C1 segment of cervical spinal cord (tissue), 14 donors: ENCODE results near the gene TOP2A.

Source experiments
- DNase-seq, 14 donors: peaks; one replicate each; lab custom pipeline; 2025; lab: John Stamatoyannopoulos, UW

TOP2A gene

DNA sequence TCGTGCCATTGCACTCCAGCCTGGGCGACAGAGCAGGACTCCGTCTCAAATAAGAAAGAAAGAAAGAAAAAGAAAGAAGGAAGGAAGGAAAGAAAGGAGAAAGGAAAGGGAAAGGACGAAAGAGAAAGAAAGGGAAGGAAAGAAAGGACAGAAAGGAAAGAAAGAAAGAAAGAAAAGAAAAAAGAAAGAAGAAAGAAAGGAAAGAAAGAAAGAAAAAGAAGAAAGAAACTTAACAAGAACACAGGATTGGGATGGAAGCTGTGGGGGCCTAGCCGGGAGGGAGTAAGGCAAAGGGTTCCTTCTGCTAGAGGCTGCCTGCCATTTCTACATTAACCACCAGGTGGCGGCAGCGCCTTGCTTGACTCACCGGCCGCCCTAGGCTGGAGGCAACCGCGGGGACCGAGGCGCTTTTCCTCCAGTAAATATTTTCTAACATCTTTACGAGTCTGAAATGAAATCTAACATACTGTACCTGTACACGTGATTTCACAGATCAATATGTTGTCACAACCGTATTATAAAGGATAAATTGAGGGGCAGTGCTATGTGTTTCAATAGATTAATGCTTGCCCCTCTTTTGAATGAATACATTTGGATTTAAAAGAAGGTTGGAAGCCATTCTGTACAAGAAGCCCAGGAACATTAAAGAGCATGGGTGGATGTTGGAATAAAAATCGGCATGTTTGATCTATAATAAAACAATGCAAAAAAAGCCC is 59.2 kb downstream of the TOP2A start:
- peak in 13 of 14 donors; percentile 18 to 84 (median 57) for DNase-seq

DNA sequence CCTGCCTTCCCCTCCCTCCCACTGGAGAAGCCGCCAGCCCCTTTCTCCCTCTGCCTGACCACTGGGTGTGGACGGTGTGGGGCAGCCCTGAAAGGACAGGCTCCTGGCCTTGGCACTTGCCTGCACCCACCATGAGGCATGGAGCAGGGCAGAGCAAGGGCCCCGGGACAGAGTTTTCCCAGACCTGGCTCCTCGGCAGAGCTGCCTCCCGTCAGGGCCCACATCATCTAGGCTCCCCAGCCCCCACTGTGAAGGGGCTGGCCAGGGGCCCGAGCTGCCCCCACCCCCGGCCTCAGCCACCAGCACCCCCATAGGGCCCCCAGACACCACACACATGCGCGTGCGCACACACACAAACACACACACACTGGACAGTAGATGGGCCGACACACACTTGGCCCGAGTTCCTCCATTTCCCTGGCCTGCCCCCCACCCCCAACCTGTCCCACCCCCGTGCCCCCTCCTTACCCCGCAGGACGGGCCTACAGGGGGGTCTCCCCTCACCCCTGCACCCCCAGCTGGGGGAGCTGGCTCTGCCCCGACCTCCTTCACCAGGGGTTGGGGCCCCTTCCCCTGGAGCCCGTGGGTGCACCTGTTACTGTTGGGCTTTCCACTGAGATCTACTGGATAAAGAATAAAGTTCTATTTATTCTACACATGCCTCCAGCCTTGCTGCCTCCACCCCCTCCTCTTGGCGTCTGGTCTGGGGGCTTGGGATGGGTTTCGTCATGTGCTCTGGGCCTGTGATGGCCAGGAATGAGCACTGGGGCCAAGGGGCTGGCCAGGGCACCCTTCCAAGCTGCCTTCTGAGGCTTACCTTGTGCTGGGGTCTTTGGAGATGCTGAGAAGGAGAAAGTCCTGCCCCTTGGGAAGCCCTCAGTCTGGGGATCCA is 60.5 kb downstream of the TOP2A start:
- DNase-seq, result no peak

DNA sequence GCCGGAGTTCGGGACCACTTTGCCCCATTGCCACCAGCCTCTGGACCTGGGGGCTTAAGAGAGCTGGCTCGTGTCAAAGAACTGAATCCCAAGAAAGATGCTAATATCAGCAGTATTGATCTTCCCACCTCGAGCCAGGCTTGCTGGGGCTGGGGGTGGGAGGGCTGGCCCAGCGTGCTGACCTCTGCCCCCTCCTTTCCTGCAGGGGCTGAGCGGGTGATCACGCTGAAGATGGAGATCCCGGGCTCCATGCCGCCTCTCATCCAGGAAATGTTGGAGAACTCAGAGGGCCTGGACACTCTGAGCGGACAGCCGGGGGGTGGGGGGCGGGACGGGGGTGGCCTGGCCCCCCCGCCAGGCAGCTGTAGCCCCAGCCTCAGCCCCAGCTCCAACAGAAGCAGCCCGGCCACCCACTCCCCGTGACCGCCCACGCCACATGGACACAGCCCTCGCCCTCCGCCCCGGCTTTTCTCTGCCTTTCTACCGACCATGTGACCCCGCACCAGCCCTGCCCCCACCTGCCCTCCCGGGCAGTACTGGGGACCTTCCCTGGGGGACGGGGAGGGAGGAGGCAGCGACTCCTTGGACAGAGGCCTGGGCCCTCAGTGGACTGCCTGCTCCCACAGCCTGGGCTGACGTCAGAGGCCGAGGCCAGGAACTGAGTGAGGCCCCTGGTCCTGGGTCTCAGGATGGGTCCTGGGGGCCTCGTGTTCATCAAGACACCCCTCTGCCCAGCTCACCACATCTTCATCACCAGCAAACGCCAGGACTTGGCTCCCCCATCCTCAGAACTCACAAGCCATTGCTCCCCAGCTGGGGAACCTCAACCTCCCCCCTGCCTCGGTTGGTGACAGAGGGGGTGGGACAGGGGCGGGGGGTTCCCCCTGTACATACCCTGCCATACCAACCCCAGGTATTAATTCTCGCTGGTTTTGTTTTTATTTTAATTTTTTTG is 61.6 kb downstream of the TOP2A start:
- no peak for DNase-seq

DNA sequence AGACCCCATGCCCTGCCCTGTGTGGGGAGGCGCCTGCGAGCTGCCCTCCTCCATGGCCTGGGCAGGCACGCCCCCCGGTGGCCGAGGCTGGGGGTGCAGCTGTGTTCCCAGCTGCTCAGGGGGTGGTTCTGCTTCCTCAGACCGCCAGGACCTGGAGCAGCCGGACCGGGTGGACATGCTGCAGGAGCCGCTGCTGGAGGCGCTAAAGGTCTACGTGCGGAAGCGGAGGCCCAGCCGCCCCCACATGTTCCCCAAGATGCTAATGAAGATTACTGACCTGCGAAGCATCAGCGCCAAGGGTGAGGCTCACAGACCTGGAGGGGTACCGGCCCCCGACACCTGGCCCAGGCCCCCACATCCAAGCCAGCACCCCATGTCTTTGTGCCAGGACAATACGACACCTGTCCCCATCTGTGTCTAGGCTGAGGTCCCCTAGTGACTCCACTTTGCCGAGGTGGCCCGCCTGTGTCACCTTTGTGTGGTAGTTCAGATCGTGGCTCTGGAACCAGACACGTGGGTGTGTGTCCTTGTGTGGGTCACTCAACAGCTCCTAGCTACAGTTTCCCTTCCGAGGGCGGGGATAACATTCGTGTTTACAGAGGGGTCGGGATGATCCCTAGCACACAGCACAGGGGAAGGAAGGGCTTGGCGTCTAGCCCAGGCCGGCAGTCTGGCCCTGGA is 62.4 kb downstream of the TOP2A start:
- peak in 10 of 14 donors; percentile 20 to 82 (median 36) for DNase-seq

- DNase-seq, result no peak
These were observed 63.2 kb downstream of the TOP2A start for GRCh38 chr17:40354221-40355122.

DNA sequence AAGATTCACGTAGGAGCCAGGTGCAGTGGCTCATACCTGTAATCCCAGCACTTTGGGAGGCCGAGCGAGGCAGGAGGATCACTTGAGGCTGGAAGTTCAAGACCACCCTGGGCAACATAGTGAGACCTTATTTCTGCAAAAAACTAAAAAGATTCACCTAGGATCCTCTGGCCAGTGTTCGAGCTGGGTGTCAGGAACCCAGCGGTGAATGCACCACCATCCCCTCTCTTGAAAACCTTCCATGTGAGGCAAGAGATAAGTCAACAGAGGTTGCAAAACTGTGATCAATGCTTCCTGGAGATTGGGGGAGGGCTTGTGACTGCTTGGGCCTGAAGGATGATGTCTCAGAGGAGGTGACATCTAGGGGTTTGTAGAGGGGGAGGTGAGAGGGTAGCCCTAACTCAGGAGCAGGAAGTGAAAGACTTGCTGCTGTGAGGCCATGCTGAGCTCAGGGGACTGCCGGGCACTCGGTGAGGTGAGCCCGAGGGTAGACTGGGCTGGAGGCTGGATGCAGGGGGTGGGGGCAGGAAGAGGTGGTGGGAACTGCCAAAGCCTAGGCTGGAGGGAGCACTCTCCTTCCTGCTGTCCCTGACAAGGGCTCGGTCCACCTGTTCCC is 64.8 kb downstream of the TOP2A start:
- no peak for DNase-seq

DNA sequence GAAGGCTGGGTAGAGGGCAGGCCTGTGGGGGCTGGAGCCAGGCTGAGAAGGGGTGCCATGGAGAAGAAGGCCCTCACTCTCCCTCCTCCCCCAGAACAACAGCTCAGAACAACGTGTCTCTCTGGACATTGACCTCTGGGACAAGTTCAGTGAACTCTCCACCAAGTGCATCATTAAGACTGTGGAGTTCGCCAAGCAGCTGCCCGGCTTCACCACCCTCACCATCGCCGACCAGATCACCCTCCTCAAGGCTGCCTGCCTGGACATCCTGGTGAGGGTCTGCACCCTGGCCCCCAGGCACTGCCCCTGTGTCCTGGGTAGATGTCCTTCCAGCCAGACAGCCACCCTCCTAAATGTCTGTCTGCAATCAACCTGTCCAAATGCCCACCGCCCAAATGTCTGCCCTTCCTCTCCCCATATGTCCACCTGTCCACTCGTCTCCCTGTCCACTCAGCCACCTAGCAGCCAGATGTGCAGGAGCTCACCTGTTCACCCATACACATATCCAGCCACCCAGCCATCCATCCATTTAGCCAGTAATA is 65.4 kb downstream of the TOP2A start:
- DNase-seq, result no peak

GRCh38 chr17:40351359-40352236 is 66.1 kb downstream of the TOP2A start:
- no peak for DNase-seq

DNA sequence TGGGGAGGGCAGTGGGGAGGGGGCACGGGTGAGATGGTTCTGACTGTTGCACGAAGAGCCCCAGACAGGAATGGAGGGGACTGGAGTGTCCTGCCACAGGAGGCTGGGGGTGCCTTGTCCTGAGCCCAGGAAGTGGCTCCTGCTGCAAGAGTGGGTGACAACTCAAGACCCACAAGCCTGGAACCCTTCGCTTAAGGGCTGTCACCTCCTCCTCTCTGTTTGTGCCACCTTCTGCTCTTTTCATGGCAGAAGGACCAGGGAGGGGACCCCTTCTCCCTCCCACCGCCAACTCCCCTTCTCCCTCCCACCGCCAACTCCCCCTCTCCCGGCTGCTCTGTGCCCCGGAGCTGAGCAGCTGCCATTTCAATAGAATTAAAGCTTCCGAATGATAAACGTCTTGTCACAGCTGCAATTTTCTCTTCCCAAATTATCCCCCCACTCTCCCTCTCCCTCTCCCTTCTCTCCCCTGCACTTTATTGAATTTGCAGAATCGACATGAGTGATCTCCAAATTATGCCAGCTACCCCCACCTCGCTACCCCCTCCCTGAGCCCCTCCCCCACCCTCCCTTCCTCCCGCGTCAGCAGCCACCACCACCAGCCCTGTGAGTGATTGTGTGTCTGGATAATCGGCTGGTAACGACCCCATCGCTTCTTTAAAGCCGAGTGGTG is 66.9 kb downstream of the TOP2A start:
- DNase-seq, result no peak

DNA sequence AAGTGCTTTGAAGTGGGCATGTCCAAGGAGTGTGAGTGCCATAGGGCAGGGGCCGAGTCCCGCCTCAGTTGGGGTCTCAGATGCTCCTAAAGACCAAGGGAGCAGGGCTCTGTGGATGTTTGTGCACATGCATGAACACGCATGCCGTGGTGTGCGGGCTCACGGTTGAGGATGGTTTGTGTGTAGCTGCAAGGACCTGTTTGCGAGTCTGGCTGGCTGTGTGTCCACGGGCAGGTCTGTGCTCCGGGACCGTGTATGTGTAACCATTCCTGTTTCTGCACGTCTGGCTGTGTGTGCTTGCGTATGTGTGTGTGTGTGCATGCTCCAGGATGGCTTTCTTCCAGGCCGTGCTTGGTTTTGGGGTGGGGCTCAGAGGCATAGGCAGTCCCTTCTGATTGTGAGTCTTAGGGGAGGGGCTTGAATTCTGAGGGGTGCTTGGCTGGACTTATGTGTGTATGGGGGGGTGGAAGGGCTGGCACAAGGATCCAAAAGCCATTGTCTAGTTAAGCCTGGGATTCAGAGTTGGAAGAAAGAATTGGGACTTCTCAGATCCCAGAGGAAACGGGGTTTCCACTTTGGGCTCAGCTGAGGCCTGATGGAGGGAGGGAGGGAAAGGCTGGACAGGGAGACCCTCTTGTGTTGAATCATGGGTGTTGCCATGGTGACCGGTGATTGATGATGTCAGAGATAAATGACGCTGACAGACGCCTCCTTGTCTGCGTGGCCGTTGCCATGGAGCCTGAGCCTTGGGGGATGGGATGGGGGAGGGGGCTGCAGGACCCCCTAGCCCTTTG is 67.6 kb downstream of the TOP2A start:
- no peak for DNase-seq

- no peak for DNase-seq
These were observed 68.2 kb downstream of the TOP2A start for GRCh38 chr17:40349477-40349894.

- DNase-seq, result peak in 10 of 14 donors; percentile 23 to 79 (median 56)
These were observed 68.9 kb downstream of the TOP2A start for GRCh38 chr17:40348562-40349476.

DNA sequence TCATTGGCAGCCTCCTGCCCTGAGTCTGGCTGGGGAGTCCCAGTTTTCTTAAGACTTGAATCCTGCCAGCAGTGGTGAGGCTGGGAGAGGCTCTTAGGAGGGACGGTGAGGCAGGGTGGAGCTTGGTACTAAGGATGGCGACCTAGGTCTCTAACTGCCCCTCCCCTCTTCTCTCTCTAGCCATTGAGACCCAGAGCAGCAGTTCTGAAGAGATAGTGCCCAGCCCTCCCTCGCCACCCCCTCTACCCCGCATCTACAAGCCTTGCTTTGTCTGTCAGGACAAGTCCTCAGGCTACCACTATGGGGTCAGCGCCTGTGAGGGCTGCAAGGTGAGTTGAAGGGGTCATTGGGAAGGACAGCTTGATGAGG is 69.6 kb downstream of the TOP2A start:
- DNase-seq, result no peak

- DNase-seq, result peak in 6 of 14 donors; percentile 38 to 65 (median 62)
These were observed 70.2 kb downstream of the TOP2A start for GRCh38 chr17:40347319-40348135.

GRCh38 chr17:40346765-40347158 is 70.9 kb downstream of the TOP2A start:
- peak in 2 of 14 donors; percentile 26 to 52 for DNase-seq
